ENCODE measurements around the gene ITGAD. TPM values are rescaled to one million over a fixed set of nuclear protein-coding genes. Genes with fewer than 3 reads are reported as not detected.

Gene ITGAD
- total and polyA plus RNA-seq, 2 experiments from 2014 or later: not detected

GRCh38 chr16:31411024-31411844, 18.1 kb downstream of the ITGAD start:
- Histone ChIP-seq H3K4me3 (no peak overlapping the region), H3K36me3 (ENCODE audit: insufficient read depth) (no peaks in the 10 kb centered on the region), H4K20me1 (replicated peaks; ENCODE audit: insufficient read depth) (no peaks in the 10 kb centered on the region), H3K27me3 (ENCODE audit: insufficient read depth) (no peaks in the 10 kb centered on the region), H3K27ac (ENCODE audit: low read depth) (no peak overlapping the region), H2AFZ (no peak overlapping the region), H3K9me2 (ENCODE audit: insufficient read depth) (no peaks in the 10 kb centered on the region), H3K4me2 (no peak overlapping the region), H3K4me1 (ENCODE audit: insufficient read depth) (no peaks in the 10 kb centered on the region), H3K79me2 (replicated peaks; ENCODE audit: insufficient read depth) (no peaks in the 10 kb centered on the region), H3F3A (replicated peaks; ENCODE audit: low read depth) (no peaks in the 10 kb centered on the region)
- Mint-ChIP-seq H3K9me3 (no peaks in the 10 kb centered on the region; the same call in 1 of the 3 replicates), H3K27ac (no peak overlapping the region), H3K36me3 (ENCODE audit: low read depth) (no peaks in the 10 kb centered on the region; the same call in 2 of the 3 replicates), H3K4me1 (no peaks in the 10 kb centered on the region), H3K4me3 (no peak overlapping the region), H3K27me3 (ENCODE audit: insufficient read depth, low read depth, poor library complexity) (peaks cover 12% of the 10 kb centered on the region)
- DNase-seq (ENCODE audit: low spot score) (no peak), ATAC-seq (no peak)
- TF ChIP-seq, protein P1, sequence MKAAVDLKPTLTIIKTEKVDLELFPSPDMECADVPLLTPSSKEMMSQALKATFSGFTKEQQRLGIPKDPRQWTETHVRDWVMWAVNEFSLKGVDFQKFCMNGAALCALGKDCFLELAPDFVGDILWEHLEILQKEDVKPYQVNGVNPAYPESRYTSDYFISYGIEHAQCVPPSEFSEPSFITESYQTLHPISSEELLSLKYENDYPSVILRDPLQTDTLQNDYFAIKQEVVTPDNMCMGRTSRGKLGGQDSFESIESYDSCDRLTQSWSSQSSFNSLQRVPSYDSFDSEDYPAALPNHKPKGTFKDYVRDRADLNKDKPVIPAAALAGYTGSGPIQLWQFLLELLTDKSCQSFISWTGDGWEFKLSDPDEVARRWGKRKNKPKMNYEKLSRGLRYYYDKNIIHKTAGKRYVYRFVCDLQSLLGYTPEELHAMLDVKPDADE (IDR thresholded peaks at IDR 0.05): no peak
- TF ChIP-seq JUNB (IDR thresholded peaks at IDR 0.05; ENCODE audit: unreplicated experiment): no peak

DNA sequence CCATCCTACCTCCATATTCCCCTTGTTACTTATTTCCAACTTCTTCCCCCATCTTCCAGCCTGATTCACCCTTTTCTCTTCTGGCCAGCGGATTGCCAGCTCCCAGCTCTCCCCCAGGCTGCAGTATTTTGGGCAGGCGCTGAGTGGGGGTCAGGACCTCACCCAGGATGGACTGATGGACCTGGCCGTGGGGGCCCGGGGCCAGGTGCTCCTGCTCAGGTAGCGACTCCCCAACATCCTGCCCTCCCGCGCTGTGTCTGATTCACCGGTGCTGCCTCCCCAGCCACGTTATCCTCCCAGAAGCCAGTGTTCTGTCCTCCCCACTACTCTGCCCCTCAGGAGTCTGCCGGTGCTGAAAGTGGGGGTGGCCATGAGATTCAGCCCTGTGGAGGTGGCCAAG, 19.6 kb downstream of the ITGAD start:
- Mint-ChIP-seq H3K4me1 (no peaks in the 10 kb centered on the region), H3K27ac (no peak overlapping the region), H3K4me3 (no peak overlapping the region), H3K36me3 (ENCODE audit: low read depth) (no peaks in the 10 kb centered on the region; the same call in 2 of the 3 replicates), H3K9me3 (peaks cover 2% of the 10 kb centered on the region; the same call in 2 of the 3 replicates), H3K27me3 (ENCODE audit: insufficient read depth, low read depth, poor library complexity) (peaks cover 12% of the 10 kb centered on the region)
- no peaks in the 10 kb centered on the region for H3K79me2 ChIP-seq (replicated peaks; ENCODE audit: insufficient read depth)
- no peak for ATAC-seq
- H3K27ac ChIP-seq (ENCODE audit: low read depth): no peak overlapping the region
- no peaks in the 10 kb centered on the region for H3K4me1 ChIP-seq (ENCODE audit: insufficient read depth)
- H2AFZ ChIP-seq: no peak overlapping the region
- no peak for DNase-seq (ENCODE audit: low spot score)
- no peak overlapping the region for H3K4me2 ChIP-seq
- no peaks in the 10 kb centered on the region for H3K27me3 ChIP-seq (ENCODE audit: insufficient read depth)
- H3K4me3 ChIP-seq: no peak overlapping the region
- no peaks in the 10 kb centered on the region for H3F3A ChIP-seq (replicated peaks; ENCODE audit: low read depth)
- H3K36me3 ChIP-seq (ENCODE audit: insufficient read depth): no peaks in the 10 kb centered on the region
- no peaks in the 10 kb centered on the region for H4K20me1 ChIP-seq (replicated peaks; ENCODE audit: insufficient read depth)
- H3K9me2 ChIP-seq (ENCODE audit: insufficient read depth): no peaks in the 10 kb centered on the region
- TF ChIP-seq NANOG (IDR thresholded peaks at IDR 0.05; ENCODE audit: borderline replicate concordance) (no peak), STAT1 (IDR thresholded peaks at IDR 0.05; ENCODE audit: unreplicated experiment) (no peak), ZNF114 (CRISPR knock-in tag; IDR thresholded peaks at IDR 0.05) (no peak), EZH2 (IDR thresholded peaks at IDR 0.05; ENCODE audit: low read depth, unreplicated experiment) (no peak), EZH2phosphoT487 (IDR thresholded peaks at IDR 0.05; ENCODE audit: unreplicated experiment) (no peak), CREB1 (CRISPR knock-in tag; IDR thresholded peaks at IDR 0.05; ENCODE audit: low read depth) (no peak), ZNF331 (CRISPR knock-in tag; IDR thresholded peaks at IDR 0.05; ENCODE audit: low read depth) (no peak), POLR2AphosphoS5 (IDR thresholded peaks at IDR 0.05; ENCODE audit: low read depth) (no peak), JUNB (IDR thresholded peaks at IDR 0.05; ENCODE audit: unreplicated experiment) (no peak)
- TF ChIP-seq, protein P2, sequence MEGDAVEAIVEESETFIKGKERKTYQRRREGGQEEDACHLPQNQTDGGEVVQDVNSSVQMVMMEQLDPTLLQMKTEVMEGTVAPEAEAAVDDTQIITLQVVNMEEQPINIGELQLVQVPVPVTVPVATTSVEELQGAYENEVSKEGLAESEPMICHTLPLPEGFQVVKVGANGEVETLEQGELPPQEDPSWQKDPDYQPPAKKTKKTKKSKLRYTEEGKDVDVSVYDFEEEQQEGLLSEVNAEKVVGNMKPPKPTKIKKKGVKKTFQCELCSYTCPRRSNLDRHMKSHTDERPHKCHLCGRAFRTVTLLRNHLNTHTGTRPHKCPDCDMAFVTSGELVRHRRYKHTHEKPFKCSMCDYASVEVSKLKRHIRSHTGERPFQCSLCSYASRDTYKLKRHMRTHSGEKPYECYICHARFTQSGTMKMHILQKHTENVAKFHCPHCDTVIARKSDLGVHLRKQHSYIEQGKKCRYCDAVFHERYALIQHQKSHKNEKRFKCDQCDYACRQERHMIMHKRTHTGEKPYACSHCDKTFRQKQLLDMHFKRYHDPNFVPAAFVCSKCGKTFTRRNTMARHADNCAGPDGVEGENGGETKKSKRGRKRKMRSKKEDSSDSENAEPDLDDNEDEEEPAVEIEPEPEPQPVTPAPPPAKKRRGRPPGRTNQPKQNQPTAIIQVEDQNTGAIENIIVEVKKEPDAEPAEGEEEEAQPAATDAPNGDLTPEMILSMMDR (conservative IDR thresholded peaks at IDR 0.05; ENCODE audit: low read depth in 2 of 2): no peak
- TF ChIP-seq, protein P3, sequence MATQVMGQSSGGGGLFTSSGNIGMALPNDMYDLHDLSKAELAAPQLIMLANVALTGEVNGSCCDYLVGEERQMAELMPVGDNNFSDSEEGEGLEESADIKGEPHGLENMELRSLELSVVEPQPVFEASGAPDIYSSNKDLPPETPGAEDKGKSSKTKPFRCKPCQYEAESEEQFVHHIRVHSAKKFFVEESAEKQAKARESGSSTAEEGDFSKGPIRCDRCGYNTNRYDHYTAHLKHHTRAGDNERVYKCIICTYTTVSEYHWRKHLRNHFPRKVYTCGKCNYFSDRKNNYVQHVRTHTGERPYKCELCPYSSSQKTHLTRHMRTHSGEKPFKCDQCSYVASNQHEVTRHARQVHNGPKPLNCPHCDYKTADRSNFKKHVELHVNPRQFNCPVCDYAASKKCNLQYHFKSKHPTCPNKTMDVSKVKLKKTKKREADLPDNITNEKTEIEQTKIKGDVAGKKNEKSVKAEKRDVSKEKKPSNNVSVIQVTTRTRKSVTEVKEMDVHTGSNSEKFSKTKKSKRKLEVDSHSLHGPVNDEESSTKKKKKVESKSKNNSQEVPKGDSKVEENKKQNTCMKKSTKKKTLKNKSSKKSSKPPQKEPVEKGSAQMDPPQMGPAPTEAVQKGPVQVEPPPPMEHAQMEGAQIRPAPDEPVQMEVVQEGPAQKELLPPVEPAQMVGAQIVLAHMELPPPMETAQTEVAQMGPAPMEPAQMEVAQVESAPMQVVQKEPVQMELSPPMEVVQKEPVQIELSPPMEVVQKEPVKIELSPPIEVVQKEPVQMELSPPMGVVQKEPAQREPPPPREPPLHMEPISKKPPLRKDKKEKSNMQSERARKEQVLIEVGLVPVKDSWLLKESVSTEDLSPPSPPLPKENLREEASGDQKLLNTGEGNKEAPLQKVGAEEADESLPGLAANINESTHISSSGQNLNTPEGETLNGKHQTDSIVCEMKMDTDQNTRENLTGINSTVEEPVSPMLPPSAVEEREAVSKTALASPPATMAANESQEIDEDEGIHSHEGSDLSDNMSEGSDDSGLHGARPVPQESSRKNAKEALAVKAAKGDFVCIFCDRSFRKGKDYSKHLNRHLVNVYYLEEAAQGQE (IDR thresholded peaks at IDR 0.05; ENCODE audit: unreplicated experiment): no peak
- TF ChIP-seq, protein P1 (IDR thresholded peaks at IDR 0.05): no peak

Measured in GM23338 (cell line).